ENCODE measurements around the gene CHTF8. TPM values are rescaled to one million over a fixed set of nuclear protein-coding genes. Genes with fewer than 3 reads are reported as not detected.

The CHTF8 gene, protein sequence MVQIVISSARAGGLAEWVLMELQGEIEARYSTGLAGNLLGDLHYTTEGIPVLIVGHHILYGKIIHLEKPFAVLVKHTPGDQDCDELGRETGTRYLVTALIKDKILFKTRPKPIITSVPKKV
- polyA plus RNA-seq (2013, experiment 1 of 2), result 115 TPM
- 120 TPM for polyA plus RNA-seq (2013, experiment 2 of 2)

DNA sequence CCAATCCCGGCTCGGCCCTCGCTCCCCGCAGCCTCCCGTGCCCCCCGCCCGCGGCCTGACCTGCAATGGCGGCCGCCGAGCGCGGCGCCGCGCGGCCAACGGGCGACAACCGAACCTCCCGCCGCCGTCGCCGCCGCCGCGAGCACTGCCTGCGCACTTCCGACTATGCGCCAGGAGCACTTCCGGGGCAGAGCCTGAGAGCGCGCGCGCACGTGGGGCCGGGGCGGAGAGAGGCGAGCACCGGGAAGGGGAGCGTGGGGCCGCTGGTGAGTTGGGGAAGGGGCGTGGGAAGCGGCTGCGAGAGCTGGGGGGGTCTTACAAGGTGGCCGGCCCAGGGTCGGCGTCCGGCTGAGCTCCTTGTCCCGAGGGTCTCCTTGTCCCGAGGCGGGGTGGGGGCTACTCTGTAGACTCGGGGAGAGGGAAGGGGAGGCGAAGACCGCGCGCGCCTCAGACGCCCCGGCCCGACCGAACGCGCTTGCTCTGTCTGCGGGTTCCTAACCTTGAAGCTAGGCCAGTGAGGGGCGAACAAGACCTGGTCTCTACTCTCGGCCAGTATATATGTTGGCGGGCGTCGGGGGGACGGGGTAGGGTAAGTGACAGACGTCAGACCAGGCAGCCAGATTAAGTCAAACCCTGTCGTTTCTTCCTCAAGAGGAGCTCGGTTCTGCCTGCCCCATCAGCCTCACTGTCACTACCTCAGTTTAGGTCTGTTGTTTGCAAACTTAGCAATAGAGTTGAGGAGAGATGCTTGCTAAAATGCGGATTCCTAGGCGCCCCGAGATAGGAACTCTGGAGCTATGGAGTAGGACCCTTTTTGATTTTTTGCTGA is at the start of gene CHTF8, which contains the start of gene UTP4:
Gene CHTF8 (minus strand): TSS at position 165 of the 829 bp plus-strand sequence. CDS start 11,130 bp downstream, outside the sequence.
Gene UTP4 (plus strand): TSS at position 226 of the 829 bp plus-strand sequence. CDS start 811 bp downstream, outside the sequence.
- under 1% methylated on average over 78 of the region's 78 CpGs for WGBS
- Histone ChIP-seq H3K4me3 (ENCODE audit: low read length) (peak within 1 kb of the TSS; percentile 93), H3K4me1 (ENCODE audit: insufficient read depth, low read length) (peaks cover 22% of the 10 kb centered on the region), H3K9ac (ENCODE audit: low read depth, low read length) (peak within 1 kb of the TSS; percentile 100), H3K27me3 (ENCODE audit: insufficient read depth, low read length) (no peaks in the 10 kb centered on the region), H3K27ac (ENCODE audit: low read depth, low read length) (peak within 1 kb of the TSS; percentile 99), H3K36me3 (ENCODE audit: insufficient read depth, low read length) (peaks cover 50% of the 10 kb centered on the region), H3K9me3 (ENCODE audit: insufficient read depth, low read depth, low read length) (no peaks in the 10 kb centered on the region)

DNA sequence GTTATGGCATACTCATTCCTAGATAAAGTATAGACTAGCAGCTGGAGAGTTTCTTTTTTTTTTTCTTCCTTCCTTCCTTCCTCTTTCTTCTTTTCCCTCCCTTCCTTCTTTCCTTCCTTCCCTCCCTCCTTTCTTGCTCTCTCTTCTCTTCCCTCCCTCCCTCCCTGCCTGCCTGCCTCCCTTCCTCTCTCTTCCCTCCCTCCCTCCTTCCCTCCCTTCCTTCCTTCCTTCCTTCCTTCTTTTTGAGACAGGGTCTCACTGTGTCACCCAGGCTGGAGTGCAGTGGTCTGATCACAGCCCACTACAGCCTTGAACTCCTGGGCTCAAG is 47.6 kb upstream of the CHTF8 start:
- Histone ChIP-seq H3K36me3 (ENCODE audit: insufficient read depth, low read length) (no peaks in the 10 kb centered on the region), H3K9me3 (ENCODE audit: insufficient read depth, low read depth, low read length) (no peaks in the 10 kb centered on the region), H3K4me3 (ENCODE audit: low read length) (no peak overlapping the region), H3K4me1 (ENCODE audit: insufficient read depth, low read length) (no peaks in the 10 kb centered on the region), H3K9ac (ENCODE audit: low read depth, low read length) (no peak overlapping the region), H3K27ac (ENCODE audit: low read depth, low read length) (no peak overlapping the region), H3K27me3 (ENCODE audit: insufficient read depth, low read length) (no peaks in the 10 kb centered on the region)

DNA sequence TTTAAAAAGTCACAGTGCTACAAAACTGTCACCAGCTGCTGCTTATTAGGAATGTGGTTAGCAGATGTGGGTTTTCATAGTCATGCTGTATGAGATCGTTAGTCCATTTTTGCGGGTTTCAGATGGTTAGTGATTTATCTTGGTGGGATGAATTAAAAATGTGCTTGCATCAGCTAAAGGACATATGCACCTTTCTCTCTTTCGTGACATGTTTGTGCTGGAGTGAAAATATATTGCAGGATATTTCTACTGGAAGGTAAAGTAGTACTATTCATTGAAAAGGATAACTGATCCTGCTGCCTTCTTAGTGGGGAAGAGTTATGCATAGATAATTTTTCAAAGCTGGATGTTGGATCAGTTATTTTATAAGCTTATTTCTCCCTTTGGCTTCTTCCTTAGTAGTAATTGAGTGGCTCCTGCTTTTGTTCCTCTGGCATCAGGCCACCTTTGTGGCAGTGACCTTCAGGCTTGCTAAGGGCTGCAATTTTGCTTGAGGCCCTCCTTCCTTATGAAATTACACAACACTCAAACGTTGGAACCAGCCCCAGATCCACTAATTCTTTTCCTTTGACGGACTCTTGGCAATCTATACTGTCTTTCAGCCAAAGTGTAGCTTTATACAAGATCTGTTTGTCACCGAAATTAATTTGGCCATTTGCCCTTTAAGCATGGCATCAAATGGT is 47.1 kb upstream of the CHTF8 start:
- Histone ChIP-seq H3K4me1 (ENCODE audit: insufficient read depth, low read length) (no peaks in the 10 kb centered on the region), H3K9ac (ENCODE audit: low read depth, low read length) (no peak overlapping the region), H3K27me3 (ENCODE audit: insufficient read depth, low read length) (no peaks in the 10 kb centered on the region), H3K4me3 (ENCODE audit: low read length) (no peak overlapping the region), H3K27ac (ENCODE audit: low read depth, low read length) (no peak overlapping the region), H3K9me3 (ENCODE audit: insufficient read depth, low read depth, low read length) (no peaks in the 10 kb centered on the region), H3K36me3 (ENCODE audit: insufficient read depth, low read length) (no peaks in the 10 kb centered on the region)
- WGBS, result 87% methylated on average over 6 of the region's 6 CpGs

DNA sequence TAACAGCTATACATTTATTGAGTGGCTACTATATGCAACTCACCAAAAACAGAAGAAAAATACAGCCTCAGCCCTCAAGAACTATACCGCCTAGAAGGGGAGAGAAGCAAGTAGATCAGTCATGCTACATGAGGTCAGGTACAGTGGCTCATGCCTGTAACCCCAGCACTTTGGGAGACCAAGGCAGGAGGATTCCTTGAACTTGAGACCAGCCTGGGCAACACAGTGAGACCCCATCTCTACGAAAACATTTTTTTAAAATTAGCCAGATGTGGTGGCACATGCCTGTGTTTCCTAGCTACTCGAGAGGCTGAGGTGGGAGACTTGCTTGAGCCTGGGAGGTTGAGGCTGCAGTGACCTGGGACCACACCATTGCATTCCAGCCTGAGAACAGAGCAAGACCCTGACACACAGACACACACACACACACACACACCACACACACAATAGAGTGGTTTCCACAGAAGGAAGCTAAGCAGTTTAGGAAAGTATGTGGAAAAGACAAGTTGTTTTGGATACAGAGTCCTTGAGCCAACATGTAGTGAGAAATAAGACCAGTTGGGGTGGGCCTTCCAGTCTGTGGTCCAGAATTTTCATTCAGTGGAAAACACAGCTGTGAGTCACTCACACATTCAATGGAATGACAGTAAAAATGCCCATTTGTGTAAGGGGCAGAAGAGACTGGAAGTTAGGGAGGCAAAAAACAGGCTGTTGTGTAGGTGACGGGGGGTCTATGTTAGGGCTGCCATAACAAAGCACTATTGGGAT is 43.8 kb upstream of the CHTF8 start:
- Histone ChIP-seq H3K4me1 (ENCODE audit: insufficient read depth, low read length) (peaks cover 7% of the 10 kb centered on the region), H3K9me3 (ENCODE audit: insufficient read depth, low read depth, low read length) (no peaks in the 10 kb centered on the region), H3K4me3 (ENCODE audit: low read length) (no peak overlapping the region), H3K27me3 (ENCODE audit: insufficient read depth, low read length) (no peaks in the 10 kb centered on the region), H3K27ac (ENCODE audit: low read depth, low read length) (no peak overlapping the region), H3K9ac (ENCODE audit: low read depth, low read length) (no peak overlapping the region), H3K36me3 (ENCODE audit: insufficient read depth, low read length) (no peaks in the 10 kb centered on the region)
- 96% methylated on average over 4 of the region's 4 CpGs for WGBS

DNA sequence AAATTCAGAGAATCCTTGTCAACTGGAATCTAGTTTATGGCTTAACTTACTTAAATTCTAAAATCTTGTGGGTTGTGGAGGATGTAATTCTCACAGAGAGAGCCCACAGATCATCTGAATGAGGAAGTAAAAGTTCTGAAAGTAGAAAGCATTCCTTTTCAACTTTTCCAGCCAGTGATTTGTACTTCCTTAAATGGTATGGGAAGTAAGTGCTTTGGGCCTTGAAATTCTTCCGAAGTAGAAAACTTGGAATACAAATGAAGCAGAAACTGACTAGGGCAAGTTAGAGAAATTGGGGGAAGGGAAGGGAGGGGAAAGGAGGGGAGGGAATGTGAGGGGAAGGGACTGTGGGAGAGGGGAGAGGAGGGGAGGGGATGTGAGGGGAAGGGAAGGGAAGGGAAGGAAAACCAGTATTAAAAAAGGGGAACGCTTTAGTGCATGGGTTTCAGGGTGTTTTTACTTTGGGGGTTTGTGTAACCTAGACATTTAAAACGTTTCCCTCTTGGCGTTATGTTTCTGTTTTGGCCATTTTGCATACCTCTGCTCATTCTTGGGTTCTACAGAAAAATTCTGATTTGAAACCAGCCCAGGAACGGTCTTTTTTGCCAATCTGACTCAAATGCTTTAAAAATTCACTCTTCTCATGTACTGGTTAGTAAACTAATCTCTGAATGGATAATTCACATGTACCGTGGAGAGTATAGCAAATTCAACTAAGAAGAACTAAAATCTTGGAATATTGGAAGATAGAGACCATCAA is 39.1 kb upstream of the CHTF8 start:
- peaks cover 41% of the 10 kb centered on the region for H3K36me3 ChIP-seq (ENCODE audit: insufficient read depth, low read length)
- H3K9ac ChIP-seq (ENCODE audit: low read depth, low read length), result no peak overlapping the region
- H3K4me3 ChIP-seq (ENCODE audit: low read length), result no peak overlapping the region
- H3K4me1 ChIP-seq (ENCODE audit: insufficient read depth, low read length), result peaks cover 8% of the 10 kb centered on the region
- H3K9me3 ChIP-seq (ENCODE audit: insufficient read depth, low read depth, low read length), result no peaks in the 10 kb centered on the region
- H3K27ac ChIP-seq (ENCODE audit: low read depth, low read length), result peak overlapping the region; percentile 59; the same call in 1 of the 2 replicates
- WGBS, result 76% methylated on average over 6 of the region's 6 CpGs
- H3K27me3 ChIP-seq (ENCODE audit: insufficient read depth, low read length), result no peaks in the 10 kb centered on the region

DNA sequence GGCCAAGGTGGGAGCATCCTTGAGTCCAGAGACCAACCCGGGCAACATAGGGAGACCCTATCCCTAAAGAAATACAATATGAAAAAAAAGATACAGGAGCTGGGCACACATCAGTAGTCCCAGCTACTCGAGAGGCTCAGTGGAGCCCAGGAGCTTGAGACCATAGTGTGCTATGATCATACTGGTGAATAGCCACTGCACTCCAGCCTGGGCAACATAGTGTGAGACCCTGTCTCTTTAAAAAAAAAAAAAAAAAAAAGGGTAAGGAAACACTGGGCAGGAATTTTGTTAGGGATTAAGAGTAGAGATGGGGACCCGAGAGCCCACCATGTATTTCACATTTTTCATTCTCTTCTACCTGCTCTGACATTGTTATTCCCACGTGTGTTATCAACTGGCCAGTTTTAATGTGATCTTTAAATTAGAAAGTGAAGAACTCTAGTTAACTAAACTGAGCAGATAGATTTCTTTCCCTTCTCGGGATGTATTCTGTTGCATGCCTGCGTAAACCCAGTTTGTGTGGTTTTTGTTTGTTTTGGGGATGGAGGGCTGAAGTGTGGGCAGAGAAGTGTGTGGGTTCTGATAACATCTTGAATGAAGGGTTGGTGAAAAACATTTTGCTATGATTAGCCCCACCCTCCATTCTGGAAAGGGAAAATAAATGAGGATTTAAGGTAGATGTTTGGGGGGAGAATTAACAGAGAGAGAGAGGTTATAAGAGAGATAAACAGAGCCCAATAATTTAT is 37.4 kb upstream of the CHTF8 start:
- Histone ChIP-seq H3K27ac (ENCODE audit: low read depth, low read length) (no peak overlapping the region), H3K4me1 (ENCODE audit: insufficient read depth, low read length) (peaks cover 8% of the 10 kb centered on the region), H3K9ac (ENCODE audit: low read depth, low read length) (no peak overlapping the region), H3K36me3 (ENCODE audit: insufficient read depth, low read length) (peaks cover 58% of the 10 kb centered on the region), H3K27me3 (ENCODE audit: insufficient read depth, low read length) (no peaks in the 10 kb centered on the region), H3K4me3 (ENCODE audit: low read length) (no peak overlapping the region), H3K9me3 (ENCODE audit: insufficient read depth, low read depth, low read length) (no peaks in the 10 kb centered on the region)
- WGBS, result 91% methylated on average over 5 of the region's 6 CpGs

DNA sequence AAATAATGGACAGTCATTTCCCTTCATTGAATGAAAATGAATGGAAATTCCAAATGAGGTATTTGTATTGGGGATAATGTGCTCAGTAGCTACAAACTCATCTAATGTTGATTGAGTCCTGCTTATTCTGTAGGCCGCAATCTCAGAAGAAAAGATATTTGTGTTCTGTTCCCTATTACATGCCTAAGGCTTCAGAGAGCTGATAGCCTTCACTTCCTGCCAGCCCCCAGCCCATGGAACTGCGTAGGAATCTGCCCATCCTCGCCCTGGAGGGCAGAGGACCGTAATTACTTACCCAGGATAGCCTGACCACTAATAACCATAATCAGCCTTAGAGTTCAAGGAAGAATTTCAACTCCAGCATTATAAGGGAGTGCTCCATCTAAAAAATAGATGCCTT is 36.7 kb upstream of the CHTF8 start:
- peaks cover 8% of the 10 kb centered on the region for H3K4me1 ChIP-seq (ENCODE audit: insufficient read depth, low read length)
- peaks cover 65% of the 10 kb centered on the region for H3K36me3 ChIP-seq (ENCODE audit: insufficient read depth, low read length)
- no peak overlapping the region for H3K27ac ChIP-seq (ENCODE audit: low read depth, low read length)
- no peaks in the 10 kb centered on the region for H3K27me3 ChIP-seq (ENCODE audit: insufficient read depth, low read length)
- H3K9me3 ChIP-seq (ENCODE audit: insufficient read depth, low read depth, low read length), result no peaks in the 10 kb centered on the region
- no peak overlapping the region for H3K9ac ChIP-seq (ENCODE audit: low read depth, low read length)
- H3K4me3 ChIP-seq (ENCODE audit: low read length), result no peak overlapping the region
- 98% methylated on average over 4 of the region's 4 CpGs for WGBS

DNA sequence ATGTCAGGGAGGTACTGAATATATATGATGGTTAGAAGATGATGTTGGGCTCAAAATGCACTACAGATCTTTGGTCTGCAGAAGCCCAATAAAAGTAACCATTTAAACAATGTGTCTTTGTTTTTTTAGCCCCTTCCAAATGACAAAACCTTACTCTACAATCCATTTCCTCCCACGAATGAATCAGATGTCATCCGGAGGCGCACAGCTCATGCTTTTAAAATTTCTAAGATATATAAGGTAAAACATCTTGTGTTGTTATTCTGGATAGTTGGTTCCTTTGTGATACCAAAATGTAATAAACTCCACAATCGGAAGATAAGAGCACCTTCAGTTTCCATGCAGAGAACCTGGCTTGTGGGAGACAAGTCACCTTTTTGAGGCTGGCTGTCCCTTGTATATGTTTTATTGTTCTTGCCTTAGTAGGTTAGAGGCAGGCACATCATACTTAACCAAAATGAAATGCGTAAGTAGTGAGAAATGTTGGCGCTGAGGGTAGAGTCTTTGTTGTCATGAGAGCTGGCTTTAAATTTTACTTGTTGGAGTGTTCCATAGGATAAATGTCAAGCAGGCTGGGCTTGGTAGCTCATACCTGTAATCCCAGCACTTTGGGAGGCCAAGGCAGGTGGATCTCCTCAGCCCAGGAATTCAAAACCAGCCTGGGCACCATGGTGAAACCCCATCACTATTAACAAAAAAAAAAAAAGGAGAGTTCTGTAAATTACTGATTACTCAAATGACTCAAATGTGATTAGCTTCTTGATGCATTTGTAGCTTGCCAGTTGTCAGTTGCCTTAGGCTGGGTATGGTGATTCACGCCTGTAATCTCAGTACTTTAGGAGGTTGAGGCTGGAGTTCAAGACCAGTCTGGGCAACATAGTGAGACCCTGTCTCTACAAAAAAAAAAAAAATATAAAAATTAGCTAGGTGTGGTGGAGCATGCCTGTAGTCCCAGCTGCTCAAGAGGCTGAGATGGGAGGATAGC is 34.9 kb upstream of the CHTF8 start:
- H3K27me3 ChIP-seq (ENCODE audit: insufficient read depth, low read length), result no peaks in the 10 kb centered on the region
- H3K36me3 ChIP-seq (ENCODE audit: insufficient read depth, low read length), result peaks cover 78% of the 10 kb centered on the region
- WGBS, result over 99% methylated on average over 6 of the region's 7 CpGs
- no peak overlapping the region for H3K27ac ChIP-seq (ENCODE audit: low read depth, low read length)
- H3K9ac ChIP-seq (ENCODE audit: low read depth, low read length), result no peak overlapping the region
- no peaks in the 10 kb centered on the region for H3K9me3 ChIP-seq (ENCODE audit: insufficient read depth, low read depth, low read length)
- peaks cover 8% of the 10 kb centered on the region for H3K4me1 ChIP-seq (ENCODE audit: insufficient read depth, low read length)
- no peak overlapping the region for H3K4me3 ChIP-seq (ENCODE audit: low read length)

DNA sequence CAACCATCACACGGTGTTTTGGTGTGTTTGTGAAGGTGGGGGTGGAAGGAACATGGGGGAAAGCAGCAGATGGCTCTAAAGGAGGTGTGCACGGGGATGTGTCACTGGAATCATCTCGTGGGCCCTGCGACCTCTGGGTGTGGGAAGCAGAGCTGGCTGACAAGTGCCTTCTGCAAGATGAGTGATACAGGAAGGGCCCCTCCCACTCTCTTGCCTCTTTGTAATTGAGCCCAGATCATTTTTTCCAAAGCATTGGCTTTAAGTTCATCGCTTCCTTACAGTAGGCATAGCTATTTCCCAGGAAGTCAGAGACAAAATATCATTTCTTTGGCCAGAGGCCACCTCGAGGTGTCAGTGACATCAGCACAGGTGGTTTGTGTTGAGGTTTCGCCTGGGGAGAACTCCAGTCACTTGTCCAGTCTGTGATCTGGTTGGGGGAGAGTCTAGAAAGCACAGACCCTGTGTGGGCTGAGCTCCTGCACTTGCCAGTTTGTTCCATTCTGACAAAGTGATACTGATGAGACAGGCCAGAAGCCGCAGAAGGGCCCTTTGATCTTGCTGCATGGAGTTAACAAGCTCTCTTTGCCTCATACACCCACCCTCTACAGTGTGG is 33.9 kb upstream of the CHTF8 start:
- Histone ChIP-seq H3K9me3 (ENCODE audit: insufficient read depth, low read depth, low read length) (no peaks in the 10 kb centered on the region), H3K36me3 (ENCODE audit: insufficient read depth, low read length) (peaks cover 86% of the 10 kb centered on the region), H3K9ac (ENCODE audit: low read depth, low read length) (no peak overlapping the region), H3K27ac (ENCODE audit: low read depth, low read length) (no peak overlapping the region), H3K4me1 (ENCODE audit: insufficient read depth, low read length) (peaks cover 3% of the 10 kb centered on the region), H3K4me3 (ENCODE audit: low read length) (no peak overlapping the region), H3K27me3 (ENCODE audit: insufficient read depth, low read length) (no peaks in the 10 kb centered on the region)
- 93% methylated on average over 8 of the region's 8 CpGs for WGBS
